GM12878 (cell line): ENCODE data around the gene TRIM68. TPM values are rescaled to one million over a fixed set of nuclear protein-coding genes. Genes with fewer than 3 reads are reported as not detected.
A peak's percentile ranks its signal among the peaks of the same experiment; 100 is the strongest.

Experiments
- ATAC-seq: fragments of 200-7000 bp; cut with Tn5 transposase; 3 replicates; pipeline ENCODE4 v1.9.1; 2020; ENCODE audit warnings: mild to moderate bottlenecking, moderate library complexity
- BruUV-seq: library from RNA; stranded (reverse); fragments of 400-500 nt; replicated peaks from 2 replicates; lab custom pipeline; 2021; lab: Mats Ljungman, UMichigan
- CTCF ChIA-PET: fragments of 300-600 bp; sonication (Branson Sonifier 250); formaldehyde crosslinking; extraction: SDS; loops from one replicate; lab custom pipeline; 2021; ENCODE audit warnings: inconsistent platforms; lab: Yijun Ruan, JAX
- POLR2A ChIA-PET: fragments of 350-600 bp; formaldehyde crosslinking; extraction: SDS; loops from one replicate; lab custom pipeline; 2021; ENCODE audit warnings: inconsistent platforms; lab: Charles Lee
- RAD21 ChIA-PET: fragments of 300-600 bp; sonication (Branson Sonifier 250); formaldehyde crosslinking; loops from one replicate; lab custom pipeline; 2023; ENCODE audit warnings: antibody characterized with exemption; ENCODE audit not compliant: unreplicated experiment; lab: Charles Lee
- SMC1A ChIA-PET: fragments of 300-600 bp; sonication (Branson Sonifier 250); formaldehyde crosslinking; loops from one replicate; lab custom pipeline; 2023; ENCODE audit not compliant: unreplicated experiment, uncharacterized antibody; lab: Charles Lee
- DNase-seq: peaks from one replicate; pipeline ENCODE4 v3.0.0-alpha.2; 2011; ENCODE audit warnings: low read depth, low spot score
- FAIRE-seq: peaks from 3 replicates; lab custom pipeline; 2011; peaks lifted over from hg19 to GRCh38; lab: Jason Lieb, UNC
- H2AFZ ChIP-seq: 2 replicates; pipeline ENCODE4 v1.6.0; 2011; ENCODE audit warnings: low read depth, low read length, control low read depth; ENCODE audit not compliant: control insufficient read depth
- H3K27ac ChIP-seq: 2 replicates; pipeline ENCODE4 v1.5.1; 2011; ENCODE audit warnings: control low read depth; ENCODE audit not compliant: control insufficient read depth, insufficient read depth
- H3K27me3 ChIP-seq, 2 experiments: replicated peaks in 1 of 2; 2 replicates each; pipeline versions ENCODE4 v1.6.0 to v1.6.1; 2011; ENCODE audit warnings: low read length in 1 of 2; ENCODE audit not compliant: control insufficient read depth in 2 of 2, insufficient read depth in 2 of 2
- H3K36me3 ChIP-seq, 2 experiments: 2 replicates each; pipeline ENCODE4 v1.5.1; 2011; ENCODE audit warnings: low read length in 1 of 2; ENCODE audit not compliant: control insufficient read depth in 2 of 2, insufficient read depth in 2 of 2
- H3K4me1 ChIP-seq: 2 replicates; pipeline ENCODE4 v1.6.1; 2011; ENCODE audit warnings: mild to moderate bottlenecking, low read length, moderate library complexity, mixed read lengths; ENCODE audit not compliant: control insufficient read depth, insufficient read depth
- H3K4me2 ChIP-seq: 2 replicates; pipeline ENCODE4 v1.6.0; 2011; ENCODE audit warnings: control low read depth; ENCODE audit not compliant: control insufficient read depth, insufficient read depth
- H3K4me3 ChIP-seq: fragments of 200-600 bp; sonication (generic); 2 replicates; pipeline ENCODE4 v1.5.1; 2016
- H3K79me2 ChIP-seq: 2 replicates; pipeline ENCODE4 v1.6.0; 2011; ENCODE audit warnings: low read length; ENCODE audit not compliant: control insufficient read depth, insufficient read depth
- H3K9ac ChIP-seq: 2 replicates; pipeline ENCODE4 v1.8.0; 2011; ENCODE audit warnings: low read length, control low read depth, mixed read lengths; ENCODE audit not compliant: control insufficient read depth, insufficient read depth
- H3K9me3 ChIP-seq: replicated peaks from 3 replicates; pipeline ENCODE4 v1.5.1; 2011; ENCODE audit warnings: mild to moderate bottlenecking, low read length; ENCODE audit not compliant: control insufficient read depth, insufficient read depth
- H4K20me1 ChIP-seq: 2 replicates; pipeline ENCODE4 v1.6.0; 2011; ENCODE audit not compliant: control insufficient read depth, insufficient read depth
- ASH2L ChIP-seq: fragments of 300-600, 200-600 bp; sonication (generic); IDR thresholded peaks from 2 replicates; pipeline ENCODE4 v1.6.1; 2017; ENCODE audit warnings: low read depth, mild to moderate bottlenecking, borderline replicate concordance
- CHD1 ChIP-seq: IDR thresholded peaks from 2 replicates; pipeline ENCODE4 v1.6.1; 2012; ENCODE audit warnings: low read depth, low read length, improper control_type of control experiment
- CHD4 ChIP-seq: fragments of 200-600 bp; sonication (generic); IDR thresholded peaks from 2 replicates; pipeline ENCODE4 v1.6.1; 2016; ENCODE audit warnings: mild to moderate bottlenecking
- CREB1 ChIP-seq: IDR thresholded peaks from 2 replicates; pipeline ENCODE4 v1.6.1; 2012; ENCODE audit warnings: low read depth, mild to moderate bottlenecking, inconsistent platforms
- NFIC ChIP-seq: IDR thresholded peaks from 2 replicates; pipeline ENCODE4 v1.6.1; 2012; ENCODE audit warnings: low read depth, mild to moderate bottlenecking, inconsistent platforms, low read length, moderate library complexity
- RBBP5 ChIP-seq: fragments of 200-600 bp; sonication (generic); conservative IDR thresholded peaks from 2 replicates; pipeline ENCODE4 v1.6.1; 2016
- SIX5 ChIP-seq: IDR thresholded peaks from 2 replicates; pipeline ENCODE4 v1.6.1; 2011; ENCODE audit warnings: mild to moderate bottlenecking, low read depth, low read length, moderate library complexity; ENCODE audit not compliant: severe bottlenecking
- SREBF1 ChIP-seq: IDR thresholded peaks from 2 replicates; pipeline ENCODE4 v1.6.1; 2012; ENCODE audit warnings: mild to moderate bottlenecking, low read length
- ZNF274 ChIP-seq: IDR thresholded peaks from one replicate; pipeline ENCODE4 v1.8.0; 2011; ENCODE audit not compliant: insufficient read length, insufficient read depth
- ZSCAN29 ChIP-seq: fragments of 450-650 bp; IDR thresholded peaks from 2 replicates; pipeline ENCODE4 v1.6.1; 2017; ENCODE audit warnings: mild to moderate bottlenecking, moderate library complexity
- WGBS: methylation state at CpG from one replicate; pipeline ENCODE4 v1.1.6; 2016; ENCODE audit warnings: low lambda C conversion rate; ENCODE audit not compliant: insufficient replicate concordance, insufficient coverage; ENCODE audit errors: missing lambda C conversion rate; 5-methylcytosine and 5-hydroxymethylcytosine counted together
- in situ Hi-C: fragments of 300-500 bp; cut with MboI; formaldehyde crosslinking; loops from 9 replicates; pipeline ENCODE4 v1.14.3; 2018; ENCODE audit warnings: mixed read lengths
- intact Hi-C: fragments of 100-400 bp; cut with micrococcal nuclease; formaldehyde crosslinking; loops from one replicate; pipeline ENCODE4 v1.14.2; 2022; ENCODE audit not compliant: unreplicated experiment
- polyA plus RNA-seq, 11 experiments: library from polyadenylated mRNA; depleted of rRNA in 4 of 11; unstranded in 6 of 11; stranded (reverse) in 5 of 11; fragments of >200 nt; fragmentation: Nextera tagmentation in 4 of 11; fragmentation: Illumina TruSeq in 1 of 11; extraction: Ambion mirVana in 4 of 11; extraction: Trizol in 1 of 11; gene quantifications; 1 replicate in 1 of 11; 2 replicates in 10 of 11; pipeline versions ENCODE4 v1.2.1 to v1.2.3, GENCODE V29; 2011 to 2016; ENCODE audit warnings: inconsistent platforms in 2 of 11, missing spikeins in 2 of 11, low read depth in 1 of 11
- total RNA-seq, 4 experiments: library from RNA; depleted of rRNA in 3 of 4; stranded (reverse); fragments of >200 nt in 3 of 4; fragmentation: Illumina TruSeq in 1 of 4; extraction: Trizol in 1 of 4; gene quantifications; 2 replicates each; pipeline versions ENCODE4 v1.2.1 to v1.2.3, GENCODE V29; 2013 to 2021
- TF ChIP-seq, protein P1 (sequence below): fragments of 450-650 bp; IDR thresholded peaks from 2 replicates; pipeline ENCODE4 v1.6.1; 2017; ENCODE audit warnings: low read depth, mild to moderate bottlenecking, moderate library complexity
- TF ChIP-seq, protein P2 (sequence below): IDR thresholded peaks from 2 replicates; pipeline ENCODE4 v1.6.1; 2012; ENCODE audit warnings: mild to moderate bottlenecking, low read depth, low read length

Gene TRIM68
- total and polyA plus RNA-seq, 10 of the 15 experiments (the other 5 are each of a cell fraction or from before 2014, with no cell fraction given), result 3.3 to 13.7 (median 8.3) TPM

DNA sequence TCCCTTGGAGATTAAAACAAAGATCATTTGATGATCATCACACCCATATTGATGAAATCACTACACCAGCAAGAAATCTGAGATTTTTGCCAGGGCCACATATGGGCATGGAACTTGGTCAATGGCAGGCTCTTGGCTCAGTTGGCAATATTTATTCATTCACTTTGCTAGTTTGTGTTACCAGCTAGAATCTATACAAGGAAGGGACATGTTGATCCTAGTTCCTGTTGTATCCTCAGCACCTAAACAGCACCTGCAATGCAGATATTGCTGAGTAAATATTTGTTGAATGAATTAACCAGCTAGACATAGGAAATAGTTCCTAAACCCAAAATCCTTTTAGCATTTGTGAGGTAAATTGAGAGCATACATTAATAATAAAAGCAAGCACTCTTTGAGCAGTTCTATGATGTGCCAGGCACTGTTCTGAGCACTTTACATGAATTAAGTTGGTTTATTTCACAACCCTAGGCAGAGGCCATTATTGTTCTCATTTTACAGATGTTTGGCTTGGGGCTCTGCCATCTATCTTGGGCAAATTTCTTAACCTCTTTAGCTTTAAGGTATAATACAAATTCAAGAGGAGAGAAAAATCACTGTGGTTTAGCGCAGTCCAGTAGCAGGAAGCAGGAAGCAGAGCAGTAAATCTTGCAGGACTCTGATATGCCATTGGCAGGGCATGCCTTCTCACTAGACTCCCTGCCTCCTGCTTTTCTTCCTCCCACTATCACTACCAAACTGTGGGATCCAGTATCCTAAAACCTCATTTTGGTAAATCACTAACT is 1.6 kb downstream of the TRIM68 start:
- H4K20me1 ChIP-seq, result no peaks in the 10 kb centered on the region
- ATAC-seq (no peak), DNase-seq (no peak), FAIRE-seq (no peak)
- no TSS peak for BruUV-seq
- no peaks in the 10 kb centered on the region for H3K27me3 ChIP-seq
- peak overlapping the region; percentile 83 for H3K4me2 ChIP-seq
- POLR2A ChIA-PET, result interaction anchor here (1.1 kb wide), 1 partner anchor 15 kb away, joined by 3 read pairs; no protein-coding TSS in a partner anchor
- peak overlapping the region; percentile 33; the same call in 1 of the 2 replicates for H3K9ac ChIP-seq
- SMC1A ChIA-PET, result interaction anchor here (0.6 to 1.1 kb wide), 2 partner anchors 16 to 1835 kb away, joined by 3 read pairs; partner anchors contain the start of gene HPX
- peak overlapping the region; percentile 70 for H3K4me3 ChIP-seq
- in situ Hi-C loops, result no loop called here
- H3K79me2 ChIP-seq, result peaks cover 3% of the 10 kb centered on the region; the same call in 1 of the 2 replicates
- peaks cover 3% of the 10 kb centered on the region; the same call in 1 of the 2 replicates for H3K4me1 ChIP-seq
- H3K36me3 ChIP-seq, result peaks cover 0 to 4% of the 10 kb centered on the region in 2 experiments; a peak in 2 of 4 replicates
- TF ChIP-seq RBBP5, result no peak
- no peak for TF ChIP-seq SIX5
- TF ChIP-seq NFIC, result no peak
- no peak for TF ChIP-seq CHD4
- TF ChIP-seq ZSCAN29, result no peak
- no peak for TF ChIP-seq SREBF1
- TF ChIP-seq CHD1, result no peak
- no peak for TF ChIP-seq ZNF274
- TF ChIP-seq, protein P1, sequence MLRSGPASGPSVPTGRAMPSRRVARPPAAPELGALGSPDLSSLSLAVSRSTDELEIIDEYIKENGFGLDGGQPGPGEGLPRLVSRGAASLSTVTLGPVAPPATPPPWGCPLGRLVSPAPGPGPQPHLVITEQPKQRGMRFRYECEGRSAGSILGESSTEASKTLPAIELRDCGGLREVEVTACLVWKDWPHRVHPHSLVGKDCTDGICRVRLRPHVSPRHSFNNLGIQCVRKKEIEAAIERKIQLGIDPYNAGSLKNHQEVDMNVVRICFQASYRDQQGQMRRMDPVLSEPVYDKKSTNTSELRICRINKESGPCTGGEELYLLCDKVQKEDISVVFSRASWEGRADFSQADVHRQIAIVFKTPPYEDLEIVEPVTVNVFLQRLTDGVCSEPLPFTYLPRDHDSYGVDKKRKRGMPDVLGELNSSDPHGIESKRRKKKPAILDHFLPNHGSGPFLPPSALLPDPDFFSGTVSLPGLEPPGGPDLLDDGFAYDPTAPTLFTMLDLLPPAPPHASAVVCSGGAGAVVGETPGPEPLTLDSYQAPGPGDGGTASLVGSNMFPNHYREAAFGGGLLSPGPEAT, result no peak
- TF ChIP-seq, protein P2, sequence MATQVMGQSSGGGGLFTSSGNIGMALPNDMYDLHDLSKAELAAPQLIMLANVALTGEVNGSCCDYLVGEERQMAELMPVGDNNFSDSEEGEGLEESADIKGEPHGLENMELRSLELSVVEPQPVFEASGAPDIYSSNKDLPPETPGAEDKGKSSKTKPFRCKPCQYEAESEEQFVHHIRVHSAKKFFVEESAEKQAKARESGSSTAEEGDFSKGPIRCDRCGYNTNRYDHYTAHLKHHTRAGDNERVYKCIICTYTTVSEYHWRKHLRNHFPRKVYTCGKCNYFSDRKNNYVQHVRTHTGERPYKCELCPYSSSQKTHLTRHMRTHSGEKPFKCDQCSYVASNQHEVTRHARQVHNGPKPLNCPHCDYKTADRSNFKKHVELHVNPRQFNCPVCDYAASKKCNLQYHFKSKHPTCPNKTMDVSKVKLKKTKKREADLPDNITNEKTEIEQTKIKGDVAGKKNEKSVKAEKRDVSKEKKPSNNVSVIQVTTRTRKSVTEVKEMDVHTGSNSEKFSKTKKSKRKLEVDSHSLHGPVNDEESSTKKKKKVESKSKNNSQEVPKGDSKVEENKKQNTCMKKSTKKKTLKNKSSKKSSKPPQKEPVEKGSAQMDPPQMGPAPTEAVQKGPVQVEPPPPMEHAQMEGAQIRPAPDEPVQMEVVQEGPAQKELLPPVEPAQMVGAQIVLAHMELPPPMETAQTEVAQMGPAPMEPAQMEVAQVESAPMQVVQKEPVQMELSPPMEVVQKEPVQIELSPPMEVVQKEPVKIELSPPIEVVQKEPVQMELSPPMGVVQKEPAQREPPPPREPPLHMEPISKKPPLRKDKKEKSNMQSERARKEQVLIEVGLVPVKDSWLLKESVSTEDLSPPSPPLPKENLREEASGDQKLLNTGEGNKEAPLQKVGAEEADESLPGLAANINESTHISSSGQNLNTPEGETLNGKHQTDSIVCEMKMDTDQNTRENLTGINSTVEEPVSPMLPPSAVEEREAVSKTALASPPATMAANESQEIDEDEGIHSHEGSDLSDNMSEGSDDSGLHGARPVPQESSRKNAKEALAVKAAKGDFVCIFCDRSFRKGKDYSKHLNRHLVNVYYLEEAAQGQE, result no peak
- TF ChIP-seq ASH2L, result no peak
- TF ChIP-seq CREB1, result no peak
- RAD21 ChIA-PET, result no interaction called here
- no peaks in the 10 kb centered on the region; the same call in 2 of the 3 replicates for H3K9me3 ChIP-seq
- H3K27ac ChIP-seq, result no peak overlapping the region
- 21% methylated on average over 1 of the region's 1 CpG for WGBS
- CTCF ChIA-PET, result no interaction called here
- H2AFZ ChIP-seq, result peak overlapping the region; percentile 91; the same call in 1 of the 2 replicates
- intact Hi-C loops, result no loop called here
